ENCODE results near the gene MORC4.
"Not testable (repeated sequence)": the region's sequence is repeated elsewhere in the genome, so short reads cannot be mapped to it uniquely, and the experiment has no call there.

The MORC4 gene

GRCh38 chrX:107000013-107000515 lies at the start of gene MORC4:
Gene MORC4, minus strand, starts transcription at chrX:107000212. Its CDS starts 243 bp downstream, at chrX:106999969.
- DNase-seq (ENCODE audit: low read depth): peak; percentile 31

GRCh38 chrX:107047622-107048021 lies 47.6 kb upstream of the MORC4 start:
- DNase-seq (ENCODE audit: low read depth): no peak

GRCh38 chrX:107029752-107030151 lies 29.7 kb upstream of the MORC4 start:
- no peak for DNase-seq (ENCODE audit: low read depth)

- no peak for DNase-seq (ENCODE audit: low read depth)
Measured at GRCh38 chrX:107025545-107025944, 25.5 kb upstream of the MORC4 start.

- no peak for DNase-seq (ENCODE audit: low read depth)
Measured at GRCh38 chrX:107014936-107015335, 14.9 kb upstream of the MORC4 start.

GRCh38 chrX:107008034-107008433 lies 8.0 kb upstream of the MORC4 start:
- no peak for DNase-seq (ENCODE audit: low read depth)

- DNase-seq (ENCODE audit: low read depth): peak; percentile 19
Measured at GRCh38 chrX:106999002-106999975, 723 bp downstream of the MORC4 start.

GRCh38 chrX:106997611-106998010 lies 2.4 kb downstream of the MORC4 start:
- DNase-seq (ENCODE audit: low read depth): no peak

GRCh38 chrX:106995678-106996077 lies 4.3 kb downstream of the MORC4 start:
- DNase-seq (ENCODE audit: low read depth): no peak

- no peak for DNase-seq (ENCODE audit: low read depth)
Measured at GRCh38 chrX:106987488-106987887, 12.5 kb downstream of the MORC4 start.

GRCh38 chrX:106980952-106981626 lies 18.9 kb downstream of the MORC4 start:
- DNase-seq (ENCODE audit: low read depth): no peak

GRCh38 chrX:106976416-106976815 lies 23.6 kb downstream of the MORC4 start:
- no peak for DNase-seq (ENCODE audit: low read depth)

- no peak for DNase-seq (ENCODE audit: low read depth)
Measured at GRCh38 chrX:106973433-106974149, 26.4 kb downstream of the MORC4 start.

GRCh38 chrX:106972896-106973295 lies 27.1 kb downstream of the MORC4 start:
- DNase-seq (ENCODE audit: low read depth): no peak

- DNase-seq (ENCODE audit: low read depth): not testable (repeated sequence)
Measured at GRCh38 chrX:106966547-106966946, 33.5 kb downstream of the MORC4 start.

GRCh38 chrX:106964290-106964689 lies 35.7 kb downstream of the MORC4 start:
- DNase-seq (ENCODE audit: low read depth): no peak

GRCh38 chrX:106963111-106963510 lies 36.9 kb downstream of the MORC4 start:
- no peak for DNase-seq (ENCODE audit: low read depth)

- no peak for DNase-seq (ENCODE audit: low read depth)
Measured at GRCh38 chrX:106959901-106960300, 40.1 kb downstream of the MORC4 start.

- DNase-seq (ENCODE audit: low read depth): no peak
Measured at GRCh38 chrX:106957856-106958255, 42.2 kb downstream of the MORC4 start.

GRCh38 chrX:106955004-106955772 lies 44.8 kb downstream of the MORC4 start:
- no peak for DNase-seq (ENCODE audit: low read depth)

- DNase-seq (ENCODE audit: low read depth): no peak
Measured at GRCh38 chrX:106954041-106954440, 46.0 kb downstream of the MORC4 start.

All from non-pigmented ciliary epithelial cell (primary cell).